Activated CD8-positive, alpha-beta memory T cell treated with anti-CD3 and anti-CD28 coated beads, Interleukin-2, amount 50 U/mL, for 1 hour (primary cell): ENCODE measurements around the gene HMCN1.

ENCODE experiments used
- DNase-seq: peaks from one replicate; pipeline ENCODE4 v3.0.0-alpha.2; 2020; ENCODE audit errors: extremely low read depth

The HMCN1 gene

GRCh38 chr1:185965870-185966269 is 231.7 kb downstream of the HMCN1 start:
- DNase-seq, result no peak

- DNase-seq, result no peak
These were observed 232.3 kb downstream of the HMCN1 start for GRCh38 chr1:185966471-185966870.

- no peak for DNase-seq
These were observed 234.8 kb downstream of the HMCN1 start for GRCh38 chr1:185969028-185969427.

- DNase-seq, result no peak
These were observed 235.4 kb downstream of the HMCN1 start for GRCh38 chr1:185969524-185969991.

GRCh38 chr1:185971688-185972087 is 237.5 kb downstream of the HMCN1 start:
- DNase-seq, result no peak

- no peak for DNase-seq
These were observed 238.1 kb downstream of the HMCN1 start for GRCh38 chr1:185972096-185972850.

GRCh38 chr1:185973645-185974044 is 239.5 kb downstream of the HMCN1 start:
- no peak for DNase-seq

GRCh38 chr1:185974367-185975170 is 240.4 kb downstream of the HMCN1 start:
- DNase-seq, result no peak

GRCh38 chr1:185980891-185981290 is 246.7 kb downstream of the HMCN1 start:
- DNase-seq, result no peak

- DNase-seq, result no peak
These were observed 250.1 kb downstream of the HMCN1 start for GRCh38 chr1:185984113-185984836.

GRCh38 chr1:185987611-185988321 is 253.6 kb downstream of the HMCN1 start:
- no peak for DNase-seq

- DNase-seq, result no peak
These were observed 256.4 kb downstream of the HMCN1 start for GRCh38 chr1:185990565-185990964.

- no peak for DNase-seq
These were observed 257.1 kb downstream of the HMCN1 start for GRCh38 chr1:185991266-185991665.

GRCh38 chr1:185996211-185996610 is 262.0 kb downstream of the HMCN1 start:
- no peak for DNase-seq

GRCh38 chr1:185998391-185998790 is 264.2 kb downstream of the HMCN1 start:
- DNase-seq, result no peak

- no peak for DNase-seq
These were observed 268.2 kb downstream of the HMCN1 start for GRCh38 chr1:186002406-186002805.

- DNase-seq, result no peak
These were observed 275.0 kb downstream of the HMCN1 start for GRCh38 chr1:186009039-186009737.

- no peak for DNase-seq
These were observed 280.3 kb downstream of the HMCN1 start for GRCh38 chr1:186014370-186015037.

- no peak for DNase-seq
These were observed 282.7 kb downstream of the HMCN1 start for GRCh38 chr1:186016856-186017255.

- DNase-seq, result no peak
These were observed 288.0 kb downstream of the HMCN1 start for GRCh38 chr1:186022184-186022583.
